GM12872 (cell line): ENCODE data around the gene ASTN1.

Source experiments
- TF ChIP-seq, protein P1 (sequence below): IDR thresholded peaks from 3 replicates; pipeline ENCODE4 v1.5.1; 2011; ENCODE audit warnings: low read depth, mild to moderate bottlenecking, low read length, moderate library complexity; ENCODE audit not compliant: insufficient read depth

The ASTN1 gene

DNA sequence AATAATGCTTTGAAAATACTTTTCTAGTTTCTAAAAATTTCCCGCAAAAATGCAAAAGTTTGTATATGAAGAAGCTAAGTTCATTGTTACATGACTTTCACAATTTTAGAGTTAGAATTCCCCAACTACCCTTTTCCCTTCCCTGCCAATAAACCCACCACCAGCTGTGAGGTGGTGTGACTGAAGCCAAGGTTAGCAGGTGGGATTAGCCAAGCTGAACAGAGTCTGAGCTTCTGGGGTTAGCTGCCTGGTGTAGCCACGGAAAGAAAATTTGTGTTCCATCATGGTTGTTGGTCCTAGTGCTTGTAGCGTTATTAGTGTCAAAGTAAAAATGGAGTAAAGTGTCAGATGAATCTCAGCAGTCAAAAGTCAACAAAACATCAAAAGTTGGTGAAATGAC is 110.9 kb downstream of the ASTN1 start:
- TF ChIP-seq, protein P1, sequence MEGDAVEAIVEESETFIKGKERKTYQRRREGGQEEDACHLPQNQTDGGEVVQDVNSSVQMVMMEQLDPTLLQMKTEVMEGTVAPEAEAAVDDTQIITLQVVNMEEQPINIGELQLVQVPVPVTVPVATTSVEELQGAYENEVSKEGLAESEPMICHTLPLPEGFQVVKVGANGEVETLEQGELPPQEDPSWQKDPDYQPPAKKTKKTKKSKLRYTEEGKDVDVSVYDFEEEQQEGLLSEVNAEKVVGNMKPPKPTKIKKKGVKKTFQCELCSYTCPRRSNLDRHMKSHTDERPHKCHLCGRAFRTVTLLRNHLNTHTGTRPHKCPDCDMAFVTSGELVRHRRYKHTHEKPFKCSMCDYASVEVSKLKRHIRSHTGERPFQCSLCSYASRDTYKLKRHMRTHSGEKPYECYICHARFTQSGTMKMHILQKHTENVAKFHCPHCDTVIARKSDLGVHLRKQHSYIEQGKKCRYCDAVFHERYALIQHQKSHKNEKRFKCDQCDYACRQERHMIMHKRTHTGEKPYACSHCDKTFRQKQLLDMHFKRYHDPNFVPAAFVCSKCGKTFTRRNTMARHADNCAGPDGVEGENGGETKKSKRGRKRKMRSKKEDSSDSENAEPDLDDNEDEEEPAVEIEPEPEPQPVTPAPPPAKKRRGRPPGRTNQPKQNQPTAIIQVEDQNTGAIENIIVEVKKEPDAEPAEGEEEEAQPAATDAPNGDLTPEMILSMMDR, result no peak

GRCh38 chr1:177048314-177049069 is 116.0 kb downstream of the ASTN1 start:
- TF ChIP-seq, protein P1, result no peak

DNA sequence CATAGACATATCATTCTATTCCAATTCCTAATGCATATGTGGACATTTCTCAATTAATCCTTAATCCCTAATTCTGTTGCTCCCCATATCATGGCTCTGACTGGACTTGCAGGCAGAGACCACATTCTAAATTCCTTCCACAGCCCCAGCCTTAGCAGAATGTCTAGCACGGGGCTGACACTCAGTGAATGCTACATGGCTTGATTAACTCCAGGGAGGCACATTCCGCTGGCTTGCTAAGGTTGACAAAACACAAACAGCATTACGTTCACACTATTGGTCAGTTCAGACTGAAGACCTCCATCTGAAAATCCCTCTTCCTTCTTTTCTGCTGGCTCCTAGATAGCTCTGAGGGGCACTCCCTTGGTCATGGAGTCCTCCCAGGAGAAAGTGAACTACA is 119.4 kb downstream of the ASTN1 start:
- TF ChIP-seq, protein P1, result no peak

- TF ChIP-seq, protein P1, result no peak
Measured at GRCh38 chr1:177044390-177044789, 120.1 kb downstream of the ASTN1 start.

DNA sequence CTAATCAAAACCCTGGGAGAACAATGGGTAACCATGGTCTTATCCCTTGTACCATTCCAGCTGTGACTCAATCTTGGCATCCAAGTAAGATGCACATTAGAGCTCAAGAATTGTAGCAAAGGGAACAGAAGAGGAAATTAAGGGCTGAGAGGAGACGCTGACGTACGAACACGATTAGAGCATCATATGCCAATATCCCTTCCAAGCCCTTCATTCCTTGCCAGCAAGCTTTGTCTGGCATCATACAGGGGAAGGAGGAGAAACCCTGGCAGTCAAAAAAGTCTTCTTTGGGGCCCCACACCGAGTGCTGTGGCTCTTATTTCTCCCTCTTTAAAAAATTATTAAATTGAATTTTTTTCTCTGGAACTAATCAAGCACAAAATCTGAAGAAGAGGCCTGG is 120.9 kb downstream of the ASTN1 start:
- TF ChIP-seq, protein P1, result no peak

GRCh38 chr1:177035586-177035985 is 128.9 kb downstream of the ASTN1 start:
- TF ChIP-seq, protein P1, result no peak

DNA sequence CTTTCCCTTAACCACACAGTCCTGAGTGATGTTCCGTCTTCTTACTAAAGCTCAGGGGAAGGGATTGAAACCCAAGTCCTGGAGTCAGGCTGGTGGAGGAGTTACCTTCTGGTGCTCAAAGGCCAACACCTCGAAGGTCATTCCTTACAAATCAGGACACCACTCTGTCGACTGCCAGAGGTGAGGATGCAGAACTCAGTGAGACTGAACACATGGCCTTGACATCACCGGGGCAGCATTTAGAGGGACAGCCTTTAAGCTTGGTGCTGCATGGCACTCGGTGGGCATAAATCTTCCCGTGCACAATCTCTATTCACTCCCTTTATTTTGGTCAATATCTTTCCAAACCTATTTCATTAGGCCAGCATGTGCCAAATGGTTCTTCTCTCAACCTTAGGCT is 130.9 kb downstream of the ASTN1 start:
- TF ChIP-seq, protein P1, result no peak
